ENCODE measurements around the gene RIPOR3. TPM values are rescaled to one million over a fixed set of nuclear protein-coding genes. Genes with fewer than 3 reads are reported as not detected.

The RIPOR3 gene
- total and polyA plus RNA-seq, 11 donors = 2.4 to 20.7 (median 4.9) TPM

GRCh38 chr20:50590348-50590664 lies 101.0 kb downstream of the RIPOR3 start:
- peaks cover 0 to 30% (median 16%) of the 10 kb centered on the region in 12 donors for H3K4me1 ChIP-seq
- H3K9me3 ChIP-seq = no peaks in the 10 kb centered on the region
- no peak overlapping the region for H3K27ac ChIP-seq
- H3K4me3 ChIP-seq = no peak overlapping the region
- WGBS, 4 donors = 92 to 97% (median 94%) methylated on average over 7 to 11 of the region's 11 CpGs
- no peaks in the 10 kb centered on the region for H3K27me3 ChIP-seq
- TF ChIP-seq POLR2A (IDR thresholded peaks at IDR 0.05) = no peak
- TF ChIP-seq, protein P1, sequence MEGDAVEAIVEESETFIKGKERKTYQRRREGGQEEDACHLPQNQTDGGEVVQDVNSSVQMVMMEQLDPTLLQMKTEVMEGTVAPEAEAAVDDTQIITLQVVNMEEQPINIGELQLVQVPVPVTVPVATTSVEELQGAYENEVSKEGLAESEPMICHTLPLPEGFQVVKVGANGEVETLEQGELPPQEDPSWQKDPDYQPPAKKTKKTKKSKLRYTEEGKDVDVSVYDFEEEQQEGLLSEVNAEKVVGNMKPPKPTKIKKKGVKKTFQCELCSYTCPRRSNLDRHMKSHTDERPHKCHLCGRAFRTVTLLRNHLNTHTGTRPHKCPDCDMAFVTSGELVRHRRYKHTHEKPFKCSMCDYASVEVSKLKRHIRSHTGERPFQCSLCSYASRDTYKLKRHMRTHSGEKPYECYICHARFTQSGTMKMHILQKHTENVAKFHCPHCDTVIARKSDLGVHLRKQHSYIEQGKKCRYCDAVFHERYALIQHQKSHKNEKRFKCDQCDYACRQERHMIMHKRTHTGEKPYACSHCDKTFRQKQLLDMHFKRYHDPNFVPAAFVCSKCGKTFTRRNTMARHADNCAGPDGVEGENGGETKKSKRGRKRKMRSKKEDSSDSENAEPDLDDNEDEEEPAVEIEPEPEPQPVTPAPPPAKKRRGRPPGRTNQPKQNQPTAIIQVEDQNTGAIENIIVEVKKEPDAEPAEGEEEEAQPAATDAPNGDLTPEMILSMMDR (IDR thresholded peaks at IDR 0.05) = no peak
- peaks cover 0 to 54% (median 38%) of the 10 kb centered on the region in 9 donors for H3K36me3 ChIP-seq
- intact Hi-C loops (cut with DNase I) = no loop called here
- ATAC-seq (no peak), DNase-seq (no peak)

GRCh38 chr20:50589548-50590347 lies 101.6 kb downstream of the RIPOR3 start:
- Histone ChIP-seq H3K36me3 (peaks cover 0 to 59% (median 43%) of the 10 kb centered on the region in 9 donors), H3K9me3 (no peaks in the 10 kb centered on the region), H3K27me3 (no peaks in the 10 kb centered on the region), H3K4me1 (peaks cover 0 to 27% (median 16%) of the 10 kb centered on the region in 12 donors), H3K27ac (no peak overlapping the region), H3K4me3 (no peak overlapping the region)
- 89 to 93% (median 91%) methylated on average over 20 of the region's 20 CpGs for WGBS, 4 donors
- no peak for TF ChIP-seq POLR2A (IDR thresholded peaks at IDR 0.05)
- TF ChIP-seq, protein P1 (IDR thresholded peaks at IDR 0.05) = no peak
- intact Hi-C loops (cut with DNase I) = loop anchor here in 1 of 10 donors (10.0 kb wide), 1 partner anchor 155 kb away; no protein-coding TSS in a partner anchor
- no peak for ATAC-seq
- DNase-seq = no peak

- DNase-seq (peak; percentile 49 to 88 (median 73)), ATAC-seq (peak in 3 of 4 donors; percentile 42 to 50 (median 42))
- TF ChIP-seq, protein P1 (IDR thresholded peaks at IDR 0.05) = peak; percentile 71 to 96 (median 86)
- no peak for TF ChIP-seq POLR2A (IDR thresholded peaks at IDR 0.05)
- 67 to 74% (median 70%) methylated on average over 12 of the region's 12 CpGs for WGBS, 4 donors
- H3K27ac ChIP-seq = peak overlapping the region in 1 of 12 donors; percentile 20
- H3K4me3 ChIP-seq = no peak overlapping the region
- no peaks in the 10 kb centered on the region for H3K27me3 ChIP-seq
- no peaks in the 10 kb centered on the region for H3K9me3 ChIP-seq
- peaks cover 0 to 21% (median 14%) of the 10 kb centered on the region in 12 donors for H3K4me1 ChIP-seq
- H3K36me3 ChIP-seq = peaks cover 0 to 75% (median 58%) of the 10 kb centered on the region in 9 donors
- intact Hi-C loops (cut with DNase I) = loop anchor here in 1 of 10 donors (10.0 kb wide), 1 partner anchor 157 kb away; no protein-coding TSS in a partner anchor
Measured at GRCh38 chr20:50588034-50588736, 103.2 kb downstream of the RIPOR3 start.
